SK-N-SH (cell line): ENCODE results near the gene PTPN20. TPM values are rescaled to one million over a fixed set of nuclear protein-coding genes. Genes with fewer than 3 reads are reported as not detected.

Source experiments
- CTCF ChIA-PET: fragments of 300-600, 350-600 bp; formaldehyde crosslinking; extraction: SDS; loops from one replicate; lab custom pipeline; 2021; lab: Yijun Ruan, JAX
- POLR2A ChIA-PET: fragments of 350-600 bp; sonication (Branson Sonifier 250); formaldehyde crosslinking; extraction: SDS; loops from one replicate; lab custom pipeline; 2020; ENCODE audit warnings: antibody characterized with exemption, inconsistent platforms; lab: Yijun Ruan, JAX
- DNase-seq: peaks from one replicate; pipeline ENCODE4 v3.0.0; 2012
- H2AFZ ChIP-seq: fragments of 200-600 bp; sonication (generic); 2 replicates; pipeline ENCODE4 v1.8.1; 2016; ENCODE audit warnings: antibody characterized with exemption, mild to moderate bottlenecking, low read depth
- H3F3A ChIP-seq: fragments of 200-600 bp; sonication (generic); replicated peaks from 2 replicates; pipeline ENCODE3; 2016; ENCODE audit warnings: antibody characterized with exemption, mild to moderate bottlenecking; ENCODE audit not compliant: insufficient read depth
- H3K27ac ChIP-seq, 2 experiments: fragments of 200-500 bp in 1 of 2; fragments of 200-600 bp in 1 of 2; sonication (Bioruptor generic) in 1 of 2; sonication (generic), shearing (Covaris generic) in 1 of 2; 2 replicates each; pipeline versions ENCODE4 v1.5.1 to v1.6.1; 2014 to 2016; ENCODE audit warnings: low read depth in 2 of 2, inconsistent platforms in 1 of 2, low read length in 1 of 2, mild to moderate bottlenecking in 1 of 2, mixed read lengths in 1 of 2
- H3K27me3 ChIP-seq: fragments of 200-600 bp; sonication (generic), shearing (Covaris generic); 2 replicates; pipeline ENCODE4 v1.6.1; 2016; ENCODE audit warnings: mixed run types; ENCODE audit not compliant: insufficient read depth
- H3K36me3 ChIP-seq, 2 experiments: fragments of 200-500 bp in 1 of 2; fragments of 200-600 bp in 1 of 2; sonication (Bioruptor generic) in 1 of 2; sonication (generic) in 1 of 2; replicated peaks in 1 of 2; 2 replicates each; pipeline versions ENCODE3 to v1.5.1; 2014 to 2016; ENCODE audit warnings: low read length in 1 of 2, mild to moderate bottlenecking in 1 of 2; ENCODE audit not compliant: insufficient read depth in 2 of 2, control insufficient read depth in 1 of 2
- H3K4me1 ChIP-seq, 2 experiments: fragments of 200-500 bp in 1 of 2; fragments of 200-600 bp in 1 of 2; sonication (Bioruptor generic) in 1 of 2; sonication (generic), shearing (Covaris generic) in 1 of 2; 2 replicates each; pipeline versions ENCODE4 v1.5.1 to v1.6.1; 2014 to 2016; ENCODE audit warnings: low read depth in 1 of 2, low read length in 1 of 2, mixed run types in 1 of 2; ENCODE audit not compliant: insufficient read depth in 2 of 2, control insufficient read depth in 1 of 2
- H3K4me2 ChIP-seq: fragments of 200-600 bp; sonication (generic), shearing (Covaris generic); 2 replicates; pipeline ENCODE4 v1.6.1; 2017; ENCODE audit warnings: mixed run types
- H3K4me3 ChIP-seq, 2 experiments: fragments of 200-500 bp in 1 of 2; fragments of 200-600 bp in 1 of 2; sonication (Bioruptor generic) in 1 of 2; sonication (generic), shearing (Covaris generic) in 1 of 2; 2 replicates each; pipeline versions ENCODE4 v1.5.1 to v1.8.1; 2014 to 2016; ENCODE audit warnings: low read depth in 2 of 2, inconsistent platforms in 1 of 2, low read length in 1 of 2, mild to moderate bottlenecking in 1 of 2, mixed read lengths in 1 of 2, moderate library complexity in 1 of 2
- H3K79me2 ChIP-seq: fragments of 200-600 bp; sonication (generic); 2 replicates; pipeline ENCODE4 v1.8.1; 2017; ENCODE audit warnings: mild to moderate bottlenecking; ENCODE audit not compliant: insufficient read depth
- H3K9ac ChIP-seq: fragments of 200-600 bp; sonication (generic); 2 replicates; pipeline ENCODE4 v1.6.1; 2017; ENCODE audit warnings: mixed run types
- H3K9me2 ChIP-seq: fragments of 200-600 bp; sonication (generic); 2 replicates; pipeline ENCODE4 v1.6.1; 2017; ENCODE audit warnings: mixed run types
- H3K9me3 ChIP-seq: fragments of 200-600 bp; sonication (generic); 2 replicates; pipeline ENCODE4 v1.6.1; 2017; ENCODE audit warnings: mixed run types, mild to moderate bottlenecking, moderate library complexity
- H4K20me1 ChIP-seq: fragments of 200-600 bp; sonication (generic); 2 replicates; pipeline ENCODE4 v1.6.1; 2017; ENCODE audit warnings: mild to moderate bottlenecking, mixed run types; ENCODE audit not compliant: insufficient read depth
- CHD2 ChIP-seq: fragments of 150-350 bp; IDR thresholded peaks from 2 replicates; pipeline ENCODE4 v1.6.1; 2018; ENCODE audit warnings: low read length; ENCODE audit not compliant: partially characterized antibody
- EP300 ChIP-seq, 2 experiments: IDR thresholded peaks; 2 replicates each; pipeline versions ENCODE4 v1.4.0 to v1.6.1; 2012; ENCODE audit warnings: borderline replicate concordance in 1 of 2, low read depth in 1 of 2, low read length in 1 of 2
- EZH2phosphoT487 ChIP-seq: fragments of 200-600 bp; sonication (generic); IDR thresholded peaks from 2 replicates; pipeline ENCODE4 v1.6.1; 2017; ENCODE audit warnings: low read depth, mixed run types, mild to moderate bottlenecking, antibody characterized with exemption, moderate library complexity, borderline replicate concordance
- FOXJ3 ChIP-seq: sonication (generic); formaldehyde crosslinking; IDR thresholded peaks from 2 replicates; pipeline ENCODE4 v1.5.1; 2020; ENCODE audit warnings: mild to moderate bottlenecking, missing genetic modification reagents
- FOXM1 ChIP-seq: IDR thresholded peaks from 2 replicates; pipeline ENCODE4 v1.4.0; 2012; ENCODE audit warnings: low read depth, mild to moderate bottlenecking
- JUND ChIP-seq: IDR thresholded peaks from 2 replicates; pipeline ENCODE4 v1.4.0; 2012
- MEF2A ChIP-seq: IDR thresholded peaks from 2 replicates; pipeline ENCODE4 v1.4.0; 2012; ENCODE audit warnings: low read depth, borderline replicate concordance
- MXI1 ChIP-seq: IDR thresholded peaks from 2 replicates; pipeline ENCODE4 v1.6.1; 2012; ENCODE audit warnings: mild to moderate bottlenecking, low read depth, low read length, improper control_type of control experiment
- NFIC ChIP-seq: IDR thresholded peaks from 2 replicates; pipeline ENCODE4 v1.4.0; 2012; ENCODE audit warnings: borderline replicate concordance
- POLR2AphosphoS5 ChIP-seq: IDR thresholded peaks from 2 replicates; pipeline ENCODE4 v1.6.1; 2012; ENCODE audit warnings: low read depth, low read length
- RCOR1 ChIP-seq: fragments of 150-350 bp; IDR thresholded peaks from 2 replicates; pipeline ENCODE4 v1.6.1; 2017; ENCODE audit warnings: antibody characterized with exemption, low read length
- SIN3A ChIP-seq: IDR thresholded peaks from 2 replicates; pipeline ENCODE4 v1.6.1; 2012; ENCODE audit warnings: low read depth, mild to moderate bottlenecking, low read length, moderate library complexity, borderline replicate concordance
- SMC3 ChIP-seq: IDR thresholded peaks from 2 replicates; pipeline ENCODE4 v1.6.1; 2012; ENCODE audit warnings: low read depth, low read length, improper control_type of control experiment
- TAF1 ChIP-seq: IDR thresholded peaks from 2 replicates; pipeline ENCODE4 v1.6.1; 2012; ENCODE audit warnings: low read depth, mild to moderate bottlenecking, low read length, moderate library complexity, borderline replicate concordance
- TCF12 ChIP-seq: IDR thresholded peaks from 2 replicates; pipeline ENCODE4 v1.4.0; 2012
- TEAD4 ChIP-seq: IDR thresholded peaks from 2 replicates; pipeline ENCODE4 v1.4.0; 2012; ENCODE audit warnings: mild to moderate bottlenecking, borderline replicate concordance; ENCODE audit not compliant: insufficient read depth
- WGBS: methylation state at CpG from one replicate; pipeline ENCODE4 v1.1.6; 2017; ENCODE audit warnings: low lambda C conversion rate; 5-methylcytosine and 5-hydroxymethylcytosine counted together
- polyA plus RNA-seq, 3 experiments: library from polyadenylated mRNA; depleted of rRNA; stranded (reverse); fragments of >200 nt; gene quantifications; 2 replicates each; pipeline ENCODE4 v1.2.3, GENCODE V29; 2012
- TF ChIP-seq, protein P1 (sequence below): fragments of 150-350 bp; IDR thresholded peaks from 2 replicates; pipeline ENCODE4 v1.6.1; 2016; ENCODE audit warnings: mild to moderate bottlenecking, low read depth, low read length
- TF ChIP-seq, protein P2 (sequence below): fragments of 200-600 bp; sonication (generic); IDR thresholded peaks from 2 replicates; pipeline ENCODE4 v1.6.1; 2017; ENCODE audit warnings: antibody characterized with exemption, mild to moderate bottlenecking, moderate library complexity
- TF ChIP-seq, protein P3 (sequence below): IDR thresholded peaks from 2 replicates; pipeline ENCODE4 v1.4.0; 2012; ENCODE audit warnings: low read depth, borderline replicate concordance
- TF ChIP-seq, protein P4 (sequence below): IDR thresholded peaks from 2 replicates; pipeline ENCODE4 v1.6.1; 2012; ENCODE audit warnings: mild to moderate bottlenecking, low read depth, low read length, moderate library complexity

The PTPN20 gene
- polyA plus RNA-seq, 1 of the 3 experiments (the other 2 are of a cell fraction): 0.36 TPM

DNA sequence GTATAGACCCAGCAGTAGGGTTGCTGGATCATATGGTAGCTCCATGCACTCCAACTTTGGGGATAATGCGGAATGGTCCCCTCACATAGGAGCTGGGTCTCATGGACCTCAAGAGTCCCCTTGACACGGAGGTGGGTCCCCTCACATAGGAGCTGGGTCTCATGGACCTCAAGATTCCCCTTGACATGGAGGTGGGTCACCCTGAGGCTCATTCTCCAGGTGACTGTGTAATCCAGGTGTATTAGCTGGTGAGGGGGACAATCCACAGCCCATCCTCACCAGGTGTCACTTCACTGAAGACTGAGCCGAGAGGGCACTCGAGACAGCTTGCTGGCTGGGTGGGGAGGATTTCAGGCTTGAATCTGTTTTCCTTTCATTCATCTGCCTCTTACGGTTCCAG, 121.9 kb downstream of the PTPN20 start:
- peaks cover 0 to 78% of the 10 kb centered on the region in 2 experiments; a peak in 2 of 4 replicates for H3K4me1 ChIP-seq
- peaks cover 11% of the 10 kb centered on the region; the same call in 1 of the 2 replicates for H3K27me3 ChIP-seq
- ChIA-PET POLR2A (interaction anchor here (2.5 kb wide), 1 partner anchor 254 kb away, joined by 15 read pairs; no protein-coding TSS in a partner anchor), CTCF (interaction anchor here (1.4 to 16.7 kb wide), 4 partner anchors 8 to 307 kb away, joined by 10 to 337 read pairs (median 62); no protein-coding TSS in a partner anchor)
- H2AFZ ChIP-seq: no peak overlapping the region
- no peak overlapping the region for H3K9ac ChIP-seq
- H3K4me3 ChIP-seq: no peak overlapping the region
- no peaks in the 10 kb centered on the region for H3K9me2 ChIP-seq
- H3K79me2 ChIP-seq: no peaks in the 10 kb centered on the region
- H3K27ac ChIP-seq: peak overlapping the region in 1 of 2 experiments; percentile 99; a peak in 2 of 4 replicates
- H3K36me3 ChIP-seq: no peaks in the 10 kb centered on the region
- H3K9me3 ChIP-seq: no peaks in the 10 kb centered on the region
- no peak for DNase-seq
- H3F3A ChIP-seq: no peaks in the 10 kb centered on the region
- TF ChIP-seq FOXJ3 (CRISPR knock-in tag): no peak
- no peak for TF ChIP-seq RCOR1
- TF ChIP-seq MEF2A: no peak
- no peak for TF ChIP-seq TCF12
- no peak for TF ChIP-seq TEAD4
- TF ChIP-seq SMC3: no peak
- TF ChIP-seq NFIC: no peak
- no peak for TF ChIP-seq MXI1
- TF ChIP-seq, protein P1, sequence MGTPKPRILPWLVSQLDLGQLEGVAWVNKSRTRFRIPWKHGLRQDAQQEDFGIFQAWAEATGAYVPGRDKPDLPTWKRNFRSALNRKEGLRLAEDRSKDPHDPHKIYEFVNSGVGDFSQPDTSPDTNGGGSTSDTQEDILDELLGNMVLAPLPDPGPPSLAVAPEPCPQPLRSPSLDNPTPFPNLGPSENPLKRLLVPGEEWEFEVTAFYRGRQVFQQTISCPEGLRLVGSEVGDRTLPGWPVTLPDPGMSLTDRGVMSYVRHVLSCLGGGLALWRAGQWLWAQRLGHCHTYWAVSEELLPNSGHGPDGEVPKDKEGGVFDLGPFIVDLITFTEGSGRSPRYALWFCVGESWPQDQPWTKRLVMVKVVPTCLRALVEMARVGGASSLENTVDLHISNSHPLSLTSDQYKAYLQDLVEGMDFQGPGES: no peak
- no peak for TF ChIP-seq JUND
- TF ChIP-seq, protein P2, sequence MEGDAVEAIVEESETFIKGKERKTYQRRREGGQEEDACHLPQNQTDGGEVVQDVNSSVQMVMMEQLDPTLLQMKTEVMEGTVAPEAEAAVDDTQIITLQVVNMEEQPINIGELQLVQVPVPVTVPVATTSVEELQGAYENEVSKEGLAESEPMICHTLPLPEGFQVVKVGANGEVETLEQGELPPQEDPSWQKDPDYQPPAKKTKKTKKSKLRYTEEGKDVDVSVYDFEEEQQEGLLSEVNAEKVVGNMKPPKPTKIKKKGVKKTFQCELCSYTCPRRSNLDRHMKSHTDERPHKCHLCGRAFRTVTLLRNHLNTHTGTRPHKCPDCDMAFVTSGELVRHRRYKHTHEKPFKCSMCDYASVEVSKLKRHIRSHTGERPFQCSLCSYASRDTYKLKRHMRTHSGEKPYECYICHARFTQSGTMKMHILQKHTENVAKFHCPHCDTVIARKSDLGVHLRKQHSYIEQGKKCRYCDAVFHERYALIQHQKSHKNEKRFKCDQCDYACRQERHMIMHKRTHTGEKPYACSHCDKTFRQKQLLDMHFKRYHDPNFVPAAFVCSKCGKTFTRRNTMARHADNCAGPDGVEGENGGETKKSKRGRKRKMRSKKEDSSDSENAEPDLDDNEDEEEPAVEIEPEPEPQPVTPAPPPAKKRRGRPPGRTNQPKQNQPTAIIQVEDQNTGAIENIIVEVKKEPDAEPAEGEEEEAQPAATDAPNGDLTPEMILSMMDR: no peak
- no peak for TF ChIP-seq SIN3A
- TF ChIP-seq FOXM1: no peak
- TF ChIP-seq CHD2: no peak
- TF ChIP-seq POLR2AphosphoS5: no peak
- TF ChIP-seq, protein P3, sequence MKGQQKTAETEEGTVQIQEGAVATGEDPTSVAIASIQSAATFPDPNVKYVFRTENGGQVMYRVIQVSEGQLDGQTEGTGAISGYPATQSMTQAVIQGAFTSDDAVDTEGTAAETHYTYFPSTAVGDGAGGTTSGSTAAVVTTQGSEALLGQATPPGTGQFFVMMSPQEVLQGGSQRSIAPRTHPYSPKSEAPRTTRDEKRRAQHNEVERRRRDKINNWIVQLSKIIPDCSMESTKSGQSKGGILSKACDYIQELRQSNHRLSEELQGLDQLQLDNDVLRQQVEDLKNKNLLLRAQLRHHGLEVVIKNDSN: no peak
- no peak for TF ChIP-seq TAF1
- TF ChIP-seq, protein P4, sequence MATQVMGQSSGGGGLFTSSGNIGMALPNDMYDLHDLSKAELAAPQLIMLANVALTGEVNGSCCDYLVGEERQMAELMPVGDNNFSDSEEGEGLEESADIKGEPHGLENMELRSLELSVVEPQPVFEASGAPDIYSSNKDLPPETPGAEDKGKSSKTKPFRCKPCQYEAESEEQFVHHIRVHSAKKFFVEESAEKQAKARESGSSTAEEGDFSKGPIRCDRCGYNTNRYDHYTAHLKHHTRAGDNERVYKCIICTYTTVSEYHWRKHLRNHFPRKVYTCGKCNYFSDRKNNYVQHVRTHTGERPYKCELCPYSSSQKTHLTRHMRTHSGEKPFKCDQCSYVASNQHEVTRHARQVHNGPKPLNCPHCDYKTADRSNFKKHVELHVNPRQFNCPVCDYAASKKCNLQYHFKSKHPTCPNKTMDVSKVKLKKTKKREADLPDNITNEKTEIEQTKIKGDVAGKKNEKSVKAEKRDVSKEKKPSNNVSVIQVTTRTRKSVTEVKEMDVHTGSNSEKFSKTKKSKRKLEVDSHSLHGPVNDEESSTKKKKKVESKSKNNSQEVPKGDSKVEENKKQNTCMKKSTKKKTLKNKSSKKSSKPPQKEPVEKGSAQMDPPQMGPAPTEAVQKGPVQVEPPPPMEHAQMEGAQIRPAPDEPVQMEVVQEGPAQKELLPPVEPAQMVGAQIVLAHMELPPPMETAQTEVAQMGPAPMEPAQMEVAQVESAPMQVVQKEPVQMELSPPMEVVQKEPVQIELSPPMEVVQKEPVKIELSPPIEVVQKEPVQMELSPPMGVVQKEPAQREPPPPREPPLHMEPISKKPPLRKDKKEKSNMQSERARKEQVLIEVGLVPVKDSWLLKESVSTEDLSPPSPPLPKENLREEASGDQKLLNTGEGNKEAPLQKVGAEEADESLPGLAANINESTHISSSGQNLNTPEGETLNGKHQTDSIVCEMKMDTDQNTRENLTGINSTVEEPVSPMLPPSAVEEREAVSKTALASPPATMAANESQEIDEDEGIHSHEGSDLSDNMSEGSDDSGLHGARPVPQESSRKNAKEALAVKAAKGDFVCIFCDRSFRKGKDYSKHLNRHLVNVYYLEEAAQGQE: no peak
- TF ChIP-seq EP300 (IDR thresholded peaks at IDR 0.05; ENCODE audit: borderline replicate concordance in 1 of 2, low read depth in 1 of 2, low read length in 1 of 2): no peak
- TF ChIP-seq EZH2phosphoT487: no peak
- no peaks in the 10 kb centered on the region for H4K20me1 ChIP-seq
- no peak overlapping the region for H3K4me2 ChIP-seq
- WGBS: 72% methylated on average over 4 of the region's 5 CpGs
